Heart left ventricle (tissue), 13 donors: ENCODE results near the gene IL3RA.

Source experiments
- CTCF ChIP-seq, 12 donors: fragments of 200-600 bp; sonication (generic) in 4 of 12; IDR thresholded peaks; one replicate each; pipeline versions ENCODE4 v1.5.0 to v1.8.0; 2018 to 2022; ENCODE audit warnings: antibody characterized with exemption in 12 of 12, mild to moderate bottlenecking in 5 of 12
- POLR2A ChIP-seq, 2 donors: fragments of 450-650 bp; IDR thresholded peaks; one replicate each; pipeline ENCODE4 v1.6.1; 2017; ENCODE audit warnings: antibody characterized with exemption in 2 of 2, mild to moderate bottlenecking in 2 of 2, moderate library complexity in 2 of 2
- donor health status: ischemic (EF 13 %, LVEDD 7.1; RV severe dilation, severe dysfunction).
- donor health status: DM: no; HTN: yes; CAD: no.
- donor health status: DM: no; HTN: no; CAD: no.
- donor health status: ischemic (EF 25% LVEDD 6.9; RV normal size, moderate dysfunction).
- donor health status: ischemic (EF 25% LVEDD 5.7; RV mildly dilated, moderate dysfunction).
- donor health status: ischemic (EF 35%, LVEDD 5.7; RV mildly dilated, moderate dysfunction).
- donor health status: nonischemic (EF 11% LVEDD 7.7; RV severe dilation, severe dysfunction).
- donor health status: DM: yes; HTN: yes; CAD: no.
- donor health status: PGD.
- donor health status: ischemic (EF 29% LVEDD 5.4; RV normal size, mild dysfunction).
- donor health status: nonischemic (EF 23%, LVEDD 6.1; RV moderate dilation, normal function).

DNA sequence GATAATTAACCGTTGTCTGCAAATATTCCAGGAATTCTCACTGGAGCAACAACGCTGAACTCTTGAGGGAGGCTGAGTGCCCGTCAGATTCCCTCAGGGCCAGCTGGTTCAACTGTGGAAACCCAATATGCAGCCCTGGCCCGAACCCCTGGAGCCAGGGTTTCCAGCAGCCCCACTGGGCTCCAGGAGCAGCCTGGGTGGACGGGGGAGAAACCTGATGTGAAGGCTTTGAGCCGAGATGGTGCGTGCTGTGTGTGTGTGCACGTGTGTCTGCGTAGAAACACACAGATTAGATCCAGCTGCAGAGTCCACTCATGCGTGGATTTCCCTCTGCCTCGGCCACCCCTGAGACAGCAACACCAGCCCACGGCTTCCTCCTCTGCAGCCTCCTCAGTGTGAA lies 74.7 kb downstream of the IL3RA start:
- TF ChIP-seq CTCF (IDR thresholded peaks at IDR 0.05) (no peak), POLR2A (IDR thresholded peaks at IDR 0.05) (no peak)
